ENCODE measurements around the gene TAOK2. TPM values are rescaled to one million over a fixed set of nuclear protein-coding genes. Genes with fewer than 3 reads are reported as not detected.
A peak's percentile ranks its signal among the peaks of the same experiment; 100 is the strongest.
"Not testable (repeated sequence)": the region's sequence is repeated elsewhere in the genome, so short reads cannot be mapped to it uniquely, and the experiment has no call there.

The TAOK2 gene
- total RNA-seq, 1 experiment from 2014 or later: 87.7 TPM

DNA sequence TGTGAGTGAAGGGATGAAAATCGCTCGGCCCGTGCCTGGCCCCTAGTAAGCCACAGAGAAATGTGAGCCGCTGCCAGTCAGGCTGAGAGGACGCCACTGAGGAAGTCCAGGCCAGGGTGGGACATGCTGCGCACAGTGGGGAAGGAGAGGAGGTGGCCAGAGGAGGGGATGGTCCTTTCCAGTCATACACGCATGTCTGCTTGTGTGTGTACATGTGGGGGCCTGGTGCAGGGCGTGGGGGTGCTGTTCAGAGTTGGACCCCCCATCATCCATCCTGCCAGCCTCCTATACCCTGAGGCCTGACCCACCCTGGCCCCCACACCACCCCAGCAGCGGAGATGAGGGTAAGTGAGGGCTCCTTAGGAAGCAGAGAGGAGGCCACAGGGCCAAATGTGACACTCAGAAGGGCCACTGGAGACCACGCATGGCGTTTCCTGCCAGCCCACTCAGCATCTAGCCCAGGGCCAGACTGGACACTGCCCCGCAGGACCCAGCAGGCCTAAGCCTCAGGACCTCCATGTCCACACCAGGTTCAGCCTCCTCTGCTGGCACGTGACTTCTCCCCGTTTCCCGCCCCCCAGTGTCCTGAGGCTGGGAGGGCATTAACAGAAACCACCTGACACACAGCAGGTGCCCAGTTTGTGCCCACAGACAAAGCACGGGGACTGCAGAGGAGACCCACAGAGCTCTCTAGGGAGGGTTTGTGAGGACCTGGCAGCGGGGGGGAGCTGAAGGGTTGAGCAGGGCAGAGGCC, 30.2 kb downstream of the TAOK2 start:
- DNase-seq (ENCODE audit: low read depth): no peak

DNA sequence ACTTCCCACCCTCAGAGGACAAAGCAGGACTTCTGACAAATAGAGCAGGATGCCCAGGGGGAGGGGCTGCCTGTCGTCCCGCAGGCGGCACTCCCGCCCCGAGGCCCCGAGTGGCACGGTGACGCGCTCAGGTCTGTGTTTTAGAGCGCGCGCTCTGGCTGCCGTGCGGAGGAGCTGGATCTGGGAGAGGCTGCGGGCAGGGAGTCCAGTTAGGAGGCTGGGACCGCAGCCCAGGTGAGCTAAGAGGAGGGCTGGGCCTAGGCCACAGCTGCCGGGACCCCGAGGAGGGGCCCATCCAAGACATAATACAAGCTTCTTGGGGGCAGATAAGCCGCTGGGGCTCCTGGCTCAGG, 30.7 kb downstream of the TAOK2 start:
- DNase-seq (ENCODE audit: low read depth): no peak

DNA sequence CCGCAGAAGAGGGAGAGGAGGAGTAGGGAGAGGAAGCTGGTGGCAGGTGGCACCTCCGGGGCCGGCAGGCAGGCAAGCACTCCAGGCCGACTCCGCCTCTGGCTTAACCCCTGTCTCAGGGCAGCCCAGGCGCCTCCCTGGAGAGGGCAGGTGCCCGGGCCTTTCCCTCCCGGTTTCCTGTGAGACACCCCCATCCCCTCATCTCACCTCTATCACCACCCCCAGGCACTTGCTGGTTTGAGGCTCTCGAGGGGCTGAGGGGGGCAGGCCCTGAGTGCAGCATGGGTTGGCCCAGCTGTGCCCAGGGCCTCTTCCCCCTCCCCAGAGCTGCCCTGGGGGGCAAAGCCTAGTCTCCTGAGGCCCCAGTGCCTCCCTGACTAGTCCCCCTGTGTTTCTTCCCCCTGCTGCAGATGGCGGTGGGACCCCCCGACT, 31.2 kb downstream of the TAOK2 start:
- no peak for DNase-seq (ENCODE audit: low read depth)

DNA sequence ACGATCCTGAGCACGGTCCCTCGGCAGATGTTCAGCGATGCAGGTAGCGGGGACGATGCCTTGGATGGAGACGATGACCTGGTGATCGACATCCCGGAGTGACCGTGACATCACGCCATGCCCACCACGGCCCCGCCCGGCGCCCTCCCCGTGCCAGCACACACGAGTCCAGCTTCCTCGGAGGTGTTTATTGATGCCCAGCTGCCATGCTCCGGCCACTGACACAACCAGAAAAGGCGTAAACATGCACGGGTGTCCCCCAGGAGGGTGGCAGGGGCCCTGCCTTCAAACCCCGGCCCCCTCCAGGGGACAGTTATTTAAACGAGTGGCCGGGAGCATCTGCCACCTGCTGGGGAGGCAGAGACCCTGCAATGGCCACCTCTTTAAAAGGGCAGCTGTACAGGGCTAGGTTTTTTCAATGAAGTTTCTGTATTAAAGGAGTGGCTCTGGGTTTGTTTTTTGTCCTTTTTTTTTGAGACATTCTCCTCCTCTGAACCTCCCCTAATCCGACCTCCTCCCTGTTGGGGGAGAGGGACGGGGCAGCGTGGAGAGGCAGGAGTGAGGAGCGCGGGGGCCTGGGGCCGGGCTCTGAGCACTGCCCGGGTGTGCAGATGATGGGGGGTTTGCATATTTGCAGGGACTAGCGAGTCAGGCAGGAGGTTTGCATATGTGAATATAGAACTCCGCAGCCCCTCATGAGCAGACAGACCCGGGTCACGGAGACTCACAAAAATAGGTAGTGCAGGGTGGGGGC, 31.9 kb downstream of the TAOK2 start:
- peak; percentile 31 for DNase-seq (ENCODE audit: low read depth)

DNA sequence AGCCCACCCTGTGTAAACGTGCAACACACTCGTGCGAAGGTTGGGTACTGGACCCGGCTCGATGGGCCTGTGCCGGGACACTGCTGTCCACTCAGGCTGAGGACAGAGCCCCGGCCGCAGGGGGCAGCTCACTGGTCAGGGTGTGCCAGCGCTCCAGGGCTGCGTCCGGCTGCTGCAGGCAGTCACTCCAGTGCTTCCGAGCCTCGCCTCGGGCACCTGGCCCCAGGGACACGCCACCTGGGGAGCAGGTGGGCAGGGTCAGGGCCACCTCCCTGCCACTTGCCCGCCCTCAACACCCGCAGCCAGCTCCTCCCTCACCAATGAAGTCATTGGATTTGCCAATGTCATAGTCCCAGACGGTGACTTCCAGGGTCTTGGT, 32.4 kb downstream of the TAOK2 start:
- no peak for DNase-seq (ENCODE audit: low read depth)

DNA sequence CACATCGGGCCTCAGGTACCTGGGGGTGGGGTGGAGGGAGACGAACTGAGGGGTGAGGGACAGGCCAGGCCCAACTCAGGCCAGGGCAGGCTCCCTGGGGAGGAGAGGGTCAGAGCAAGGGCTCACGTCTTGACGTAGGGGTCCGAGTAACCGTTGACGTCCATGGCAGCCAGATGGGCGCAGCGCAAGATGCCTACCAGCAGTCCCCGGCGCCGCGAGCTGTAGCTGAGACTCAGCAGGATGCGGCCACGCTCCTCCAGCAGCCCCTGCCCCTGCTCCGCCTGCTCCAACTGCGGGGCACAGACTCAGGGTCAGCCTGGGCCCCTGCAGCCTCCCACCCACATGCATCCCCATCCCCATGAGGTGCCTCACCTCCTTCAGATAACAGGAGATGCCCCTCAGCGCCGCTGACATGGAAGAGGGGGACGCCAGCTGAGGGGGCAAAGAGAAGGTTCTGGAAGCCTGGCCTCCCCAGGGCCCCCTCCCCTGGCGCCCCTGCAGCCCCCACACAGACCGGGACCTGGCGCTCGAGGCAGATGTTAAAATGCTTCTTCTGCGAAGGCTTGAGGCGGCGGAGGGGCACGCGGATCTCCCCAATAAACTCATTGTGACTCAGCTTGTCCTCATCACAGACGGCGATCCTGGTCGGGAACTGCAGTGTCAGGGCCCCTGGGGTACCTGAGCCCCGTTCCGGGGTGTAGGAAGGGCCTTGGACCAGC, 33.1 kb downstream of the TAOK2 start:
- DNase-seq (ENCODE audit: low read depth): no peak

DNA sequence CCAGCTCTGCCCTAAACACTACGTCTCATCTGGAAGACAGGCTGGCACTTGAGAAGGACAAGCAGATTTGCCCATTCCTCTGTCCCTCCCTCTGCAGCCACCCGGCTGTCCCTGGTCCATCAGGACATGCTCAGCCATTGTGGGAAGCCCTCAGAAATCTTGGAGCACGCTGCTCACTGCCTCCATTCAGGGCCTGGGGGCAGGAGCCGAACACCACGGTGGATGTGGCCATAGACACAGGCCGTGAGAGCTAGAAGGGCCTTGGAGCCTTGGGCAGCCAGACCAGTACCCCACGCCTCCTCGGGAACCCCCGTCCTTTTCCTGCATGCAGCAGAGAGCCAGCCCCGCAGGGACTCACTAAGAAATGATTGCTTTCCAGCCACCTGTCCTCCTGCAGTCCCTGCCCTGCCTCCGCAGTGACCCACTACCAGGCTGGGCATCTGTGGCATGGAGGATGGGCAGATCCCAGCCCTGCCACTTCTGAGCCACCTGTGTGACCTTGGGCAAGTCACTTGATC, 33.8 kb downstream of the TAOK2 start:
- DNase-seq (ENCODE audit: low read depth): no peak

DNA sequence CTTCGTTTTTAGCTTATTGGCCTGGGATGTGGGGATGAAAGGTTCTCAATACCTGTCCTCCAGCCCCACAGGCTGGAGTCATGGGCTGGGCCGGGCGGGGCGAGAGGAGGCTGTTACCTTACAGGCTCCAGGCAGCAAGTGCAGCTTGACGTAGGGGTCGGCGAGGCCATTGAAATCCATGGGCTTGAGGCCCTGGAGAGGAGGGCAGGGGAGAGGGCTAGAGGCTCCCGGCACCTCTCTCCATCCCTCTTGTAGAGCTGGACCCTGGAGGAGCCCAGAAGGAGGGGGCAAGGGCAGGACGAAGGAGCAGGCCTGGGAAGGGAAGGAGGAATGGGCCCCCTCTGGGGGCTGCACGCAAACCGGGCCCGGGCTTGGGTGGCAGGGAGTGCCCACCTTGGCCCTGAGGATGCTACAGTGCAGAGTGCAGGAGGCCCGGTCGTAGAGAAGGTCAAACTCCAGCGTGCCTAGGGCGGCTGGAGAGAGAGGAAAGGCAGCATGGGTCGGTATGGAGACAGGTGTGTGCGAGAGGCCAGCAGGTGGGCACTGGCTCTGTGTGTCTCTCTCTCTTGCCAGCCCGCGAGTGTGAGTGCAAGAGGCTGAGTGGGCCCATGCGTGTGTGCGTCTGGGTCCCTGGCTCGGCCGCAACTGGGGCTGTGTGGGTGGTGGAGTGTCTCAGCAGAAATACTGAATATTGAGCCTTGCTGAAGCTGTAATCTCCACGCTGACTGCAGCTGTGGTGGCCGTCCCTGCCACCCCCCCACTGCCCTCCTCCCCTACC, 35.6 kb downstream of the TAOK2 start:
- DNase-seq (ENCODE audit: low read depth): no peak

DNA sequence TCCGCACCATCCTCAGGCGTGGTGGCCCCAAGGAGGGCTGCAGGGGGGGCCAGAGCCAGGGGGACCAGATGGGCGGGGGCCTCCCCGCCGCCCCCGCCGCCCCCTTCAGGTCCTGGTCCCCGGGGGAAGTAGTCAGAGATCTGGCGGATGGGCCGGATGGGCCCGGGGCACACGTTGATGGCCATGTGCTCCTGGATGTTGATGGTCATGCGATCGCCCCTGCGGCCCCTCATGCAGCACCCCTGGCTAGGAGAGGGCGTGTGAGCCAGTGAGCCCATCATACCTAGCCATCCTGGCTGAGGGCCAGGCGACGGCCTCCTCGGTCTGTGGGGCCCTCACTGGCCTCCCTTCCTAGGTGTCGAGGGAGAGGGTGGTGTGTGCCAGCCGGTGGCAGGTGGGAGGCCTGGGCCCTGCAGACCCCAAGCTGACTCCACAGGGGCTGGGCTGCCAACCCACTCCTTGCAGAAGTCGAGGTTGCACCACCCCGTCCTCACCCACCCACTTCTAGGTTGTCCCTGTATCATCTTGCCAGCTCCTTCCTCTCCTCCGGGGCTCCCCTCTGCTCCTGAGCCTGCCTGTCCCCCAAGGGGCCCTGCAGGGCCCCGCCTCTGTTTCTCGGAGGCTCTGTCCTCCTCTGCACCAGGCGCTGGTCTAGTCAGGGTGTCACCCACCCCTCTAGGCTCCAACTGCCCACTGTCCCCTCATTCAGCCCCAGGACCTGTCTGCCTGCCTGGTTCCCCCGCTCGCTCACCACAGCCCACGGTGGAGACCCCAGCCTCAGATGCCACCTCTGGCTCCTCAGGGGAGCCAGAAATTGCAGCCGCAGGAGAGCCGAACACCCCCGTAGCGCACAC, 36.5 kb downstream of the TAOK2 start:
- no peak for DNase-seq (ENCODE audit: low read depth)

DNA sequence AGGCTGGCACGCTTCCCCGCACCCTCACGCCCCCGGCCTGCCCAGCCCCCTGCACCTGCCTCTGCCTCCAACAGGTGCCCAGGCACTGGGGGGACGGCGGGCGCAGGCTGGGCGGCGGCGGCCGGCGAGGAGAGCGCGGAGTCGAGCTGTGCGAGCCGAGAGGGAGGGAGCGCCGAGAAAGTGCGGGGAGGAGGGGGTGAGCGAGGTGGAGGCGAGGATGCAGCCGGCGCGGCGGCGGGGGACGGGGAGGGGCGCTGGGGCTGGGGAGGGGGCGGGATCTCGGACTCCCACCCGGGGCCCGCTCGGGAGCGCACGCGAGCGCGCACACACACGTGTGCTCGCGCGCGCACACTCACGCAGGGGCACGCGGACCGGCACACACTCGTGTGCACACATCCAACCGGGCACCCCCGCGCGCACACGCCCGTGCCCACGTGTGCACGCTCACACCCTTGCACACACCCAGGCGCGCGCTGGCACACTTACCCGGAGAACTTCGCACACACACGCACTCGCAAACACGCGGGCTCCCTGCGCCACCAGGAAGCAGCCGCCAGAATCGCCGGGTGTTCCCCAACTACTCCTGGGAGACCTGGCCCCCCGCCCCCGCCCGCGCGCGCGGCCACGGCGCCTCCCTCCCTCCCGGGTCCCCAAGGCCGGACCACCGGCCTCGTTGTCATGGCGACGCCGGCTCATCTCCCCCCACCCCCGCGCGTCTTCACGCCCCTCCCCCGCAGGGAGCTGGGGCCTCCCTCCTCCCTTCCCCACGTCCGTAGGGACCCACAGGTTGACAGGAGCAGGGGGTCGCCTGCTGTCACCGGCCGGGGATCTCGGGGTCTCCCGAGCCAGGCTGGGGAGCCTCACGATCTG, 37.4 kb downstream of the TAOK2 start, which contains the start of gene DOC2A:
DOC2A (minus strand) TSS at position 184 of the 870 bp plus-strand sequence. CDS start 805 bp downstream, outside the sequence.
- DNase-seq (ENCODE audit: low read depth): no peak

DNA sequence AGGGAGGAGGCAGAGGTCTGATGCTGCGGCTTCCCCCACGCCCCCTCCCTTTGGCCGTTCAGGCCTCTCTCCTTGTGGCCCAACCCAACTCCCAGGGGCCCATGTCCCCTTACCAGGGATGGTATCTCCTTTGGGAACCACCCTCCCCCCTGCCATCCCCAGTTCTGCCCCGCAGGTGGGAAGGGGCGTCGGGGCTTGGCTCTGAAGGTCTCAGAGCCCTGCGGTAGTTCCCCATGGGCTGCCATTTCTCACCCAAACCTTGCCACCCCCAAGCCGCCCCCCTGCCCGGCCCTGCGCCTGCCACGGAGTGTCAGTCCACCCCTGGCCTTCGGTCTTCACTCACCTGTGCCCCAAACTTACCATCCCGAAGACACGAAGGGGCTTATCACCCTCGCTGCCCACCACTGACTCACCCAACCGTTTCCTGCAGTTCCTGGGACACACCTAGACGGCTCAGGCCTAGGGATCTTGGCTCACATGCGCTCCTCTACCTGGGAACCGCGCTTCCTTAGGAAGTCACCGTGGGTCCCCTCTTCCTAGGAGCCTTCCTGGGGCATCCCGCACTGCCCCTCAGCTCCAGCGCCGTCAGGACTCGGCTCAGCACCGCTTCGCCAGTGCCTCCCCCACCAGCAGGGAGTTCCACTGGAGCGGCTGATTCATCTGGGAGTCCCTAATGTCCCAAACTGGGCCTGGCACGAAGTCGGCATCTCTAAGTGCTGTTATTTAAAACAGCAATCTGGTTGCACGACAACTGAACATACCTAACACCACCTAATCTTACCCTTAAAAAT, 38.2 kb downstream of the TAOK2 start:
- DNase-seq (ENCODE audit: low read depth): no peak

DNA sequence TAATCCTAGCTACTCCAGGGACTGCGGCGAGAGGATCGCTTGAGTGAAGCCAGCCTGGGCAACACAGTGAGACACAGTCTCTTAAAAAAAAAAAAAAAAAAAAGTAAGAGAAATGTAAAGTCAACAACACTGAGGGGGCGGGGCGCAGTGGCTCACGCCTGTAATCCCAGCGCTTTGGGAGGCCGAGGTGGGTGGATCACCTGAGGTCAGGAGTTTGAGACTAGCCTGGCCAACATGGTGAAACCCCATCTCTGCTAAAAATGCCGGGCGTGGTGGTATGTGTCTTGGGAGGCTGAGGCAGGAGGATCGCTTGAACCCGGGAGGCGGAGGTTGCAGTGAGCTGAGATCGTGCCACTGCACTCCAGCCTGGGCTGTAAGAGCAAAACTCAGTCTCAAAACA, 38.9 kb downstream of the TAOK2 start:
- not testable (repeated sequence) for DNase-seq (ENCODE audit: low read depth)

DNA sequence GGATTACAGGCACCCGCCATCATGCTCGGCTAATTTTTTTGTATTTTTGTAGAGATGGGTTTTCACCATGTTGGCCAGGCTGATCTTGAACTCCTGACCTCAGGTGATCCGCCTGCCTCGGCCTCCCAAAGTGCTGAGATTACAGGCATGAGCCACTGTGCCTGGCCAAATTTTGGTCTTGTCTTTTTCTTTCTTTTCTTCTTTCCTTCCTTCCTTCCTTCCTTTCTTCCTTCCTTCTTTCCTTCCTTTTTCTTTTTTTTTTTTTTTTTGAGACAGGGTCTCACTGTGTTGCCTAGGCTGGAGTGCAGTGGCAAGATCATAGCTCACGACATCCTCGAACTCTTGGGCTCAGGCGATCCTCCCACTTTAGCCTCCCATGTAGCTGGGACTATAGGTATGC, 41.8 kb downstream of the TAOK2 start:
- not testable (repeated sequence) for DNase-seq (ENCODE audit: low read depth)

DNA sequence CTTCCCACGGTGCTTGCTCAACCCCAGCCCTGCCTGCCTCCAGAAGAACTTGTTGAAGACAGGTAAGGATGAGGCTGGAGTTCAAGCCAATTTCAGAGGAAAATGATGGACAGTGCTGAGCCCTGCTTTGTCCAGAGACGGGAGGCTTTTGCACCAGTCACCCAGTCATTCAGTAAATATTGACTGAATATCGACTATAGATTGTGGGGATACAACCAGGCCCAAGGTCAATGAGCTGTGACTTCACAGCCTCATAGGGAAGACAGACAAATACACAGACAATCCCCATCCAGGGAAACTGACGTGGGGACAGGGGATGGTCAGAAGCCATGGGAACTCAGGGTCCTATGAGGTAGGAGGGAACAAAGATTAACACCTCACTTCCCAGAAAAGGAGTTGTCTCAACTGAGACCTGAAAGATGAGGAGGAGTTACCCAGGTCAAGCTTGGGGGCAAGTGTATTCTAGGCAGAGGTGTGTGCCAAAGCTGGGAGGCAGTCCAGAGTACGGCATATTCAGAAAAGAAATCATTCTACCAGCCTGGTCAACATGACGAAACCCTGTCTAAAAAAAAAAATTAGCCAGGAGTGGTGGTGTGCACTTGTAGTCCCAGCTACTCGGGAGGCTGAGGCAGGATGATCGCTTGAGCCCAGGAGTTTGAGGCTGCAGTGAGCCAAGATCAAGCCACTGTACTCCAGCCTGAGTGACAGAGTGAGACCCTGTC, 43.0 kb downstream of the TAOK2 start:
- no peak for DNase-seq (ENCODE audit: low read depth)

DNA sequence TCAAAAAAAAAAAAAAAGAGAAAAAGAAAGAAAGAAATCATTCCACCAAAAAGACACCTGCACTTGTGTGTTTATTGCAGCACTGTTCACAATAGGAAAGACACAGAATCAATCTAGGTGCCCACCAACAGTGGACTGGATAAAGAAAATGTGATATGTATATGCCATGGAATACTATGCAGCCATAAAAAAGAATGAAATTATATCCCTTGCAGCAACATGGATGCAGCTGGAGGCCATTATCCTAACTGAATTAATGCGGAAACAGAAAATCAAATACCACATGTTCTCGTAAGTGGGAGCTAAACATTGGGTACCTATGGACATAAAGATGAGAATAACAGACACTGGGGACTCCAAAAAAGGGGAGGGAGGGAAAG, 43.6 kb downstream of the TAOK2 start:
- no peak for DNase-seq (ENCODE audit: low read depth)

DNA sequence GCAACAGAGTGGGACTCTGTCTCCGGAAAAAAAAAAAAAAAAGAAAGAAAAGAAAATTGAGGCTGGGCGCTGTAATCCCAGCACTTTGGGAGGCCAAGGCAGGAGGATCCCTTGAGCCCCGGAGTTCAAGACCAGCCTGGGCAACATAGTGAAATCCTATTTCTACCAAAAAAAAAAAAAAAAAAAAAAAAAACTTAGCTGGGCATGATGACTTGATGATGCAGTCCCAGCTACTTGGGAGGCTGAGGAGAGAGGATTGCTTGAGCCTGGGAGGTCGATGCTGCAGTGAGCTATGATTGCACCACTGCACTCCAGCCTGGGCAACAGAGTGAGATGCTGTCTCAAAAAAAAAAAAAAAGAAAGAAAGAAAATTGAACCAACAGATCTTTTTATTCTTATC, 44.3 kb downstream of the TAOK2 start:
- DNase-seq (ENCODE audit: low read depth): not testable (repeated sequence)

DNA sequence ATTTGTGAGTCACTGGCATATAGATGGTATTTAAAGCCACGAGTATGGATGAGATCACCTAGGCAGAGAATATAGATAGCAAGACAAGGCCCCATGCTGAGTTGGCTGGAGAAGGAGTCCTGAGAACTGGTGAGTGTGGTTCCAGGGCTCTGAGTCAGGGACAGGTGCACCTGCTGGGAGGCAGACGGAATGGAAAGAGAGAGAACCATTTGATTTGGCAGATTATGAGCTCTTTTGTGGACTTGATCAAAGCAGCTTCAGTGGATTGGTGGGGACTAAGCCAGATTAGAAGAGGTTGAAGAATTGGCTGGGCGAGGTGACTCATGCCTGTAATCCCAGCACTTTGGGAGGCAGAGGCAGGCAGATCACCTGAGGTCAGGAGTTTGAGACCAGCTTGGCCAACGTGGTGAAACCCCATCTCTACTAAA, 45.1 kb downstream of the TAOK2 start:
- peak; percentile 24 for DNase-seq (ENCODE audit: low read depth)

DNA sequence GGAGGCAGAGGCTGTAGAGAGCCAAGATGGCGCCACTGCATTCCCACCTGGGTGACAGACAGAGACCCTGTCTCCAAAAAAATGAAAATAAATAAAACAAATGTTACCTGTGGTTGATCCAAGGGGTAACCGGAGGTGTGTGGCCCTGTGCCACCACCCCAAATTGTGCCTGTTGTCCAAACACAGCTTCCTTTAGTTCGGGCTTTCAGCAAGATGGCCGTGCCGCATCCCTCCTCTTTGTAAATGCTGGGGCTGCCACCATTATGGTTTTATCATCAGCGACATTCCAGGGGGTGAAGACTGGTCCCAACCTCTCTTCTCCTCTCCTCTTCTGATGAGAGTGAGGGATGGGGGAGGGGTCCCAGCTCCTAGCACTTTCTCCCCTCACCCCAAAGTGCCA, 49.2 kb downstream of the TAOK2 start, which contains the start of gene C16orf92:
C16orf92 (plus strand) TSS at position 312 of the 400 bp plus-strand sequence. CDS start 143 bp downstream, outside the sequence.
- no peak for DNase-seq (ENCODE audit: low read depth)

Measured in LHCN-M2 (cell line).